Brain microvascular endothelial cell (primary cell): ENCODE results near the gene SAMD4A.
A peak's percentile ranks its signal among the peaks of the same experiment; 100 is the strongest.

Experiments
- DNase-seq: peaks from one replicate; pipeline ENCODE4 v3.0.0-alpha.2; 2020
- H3K27ac ChIP-seq: fragments of 250-450 bp; sonication (Bioruptor Pico); 2 replicates; pipeline ENCODE4 v1.5.1; 2020; ENCODE audit warnings: mild to moderate bottlenecking, moderate library complexity
- H3K27me3 ChIP-seq: fragments of 250-450 bp; sonication (Bioruptor Pico); replicated peaks from 2 replicates; pipeline ENCODE4 v1.5.1; 2020; ENCODE audit warnings: mild to moderate bottlenecking
- H3K36me3 ChIP-seq: fragments of 250-450 bp; sonication (Bioruptor Pico); replicated peaks from 2 replicates; pipeline ENCODE4 v1.5.1; 2020; ENCODE audit warnings: mild to moderate bottlenecking
- H3K4me3 ChIP-seq: 2 replicates; pipeline ENCODE4 v1.5.1; 2011; ENCODE audit warnings: low read depth, mild to moderate bottlenecking, control low read depth, low read length, moderate library complexity
- CTCF ChIP-seq: IDR thresholded peaks from 2 replicates; pipeline ENCODE4 v1.5.1; 2011; ENCODE audit warnings: low read depth, mild to moderate bottlenecking, moderate library complexity, low read length, control low read depth, inconsistent platforms; ENCODE audit errors: missing control alignments
- in situ Hi-C: cut with HindIII; loops from 2 replicates; pipeline ENCODE4 v1.10.0; 2017; ENCODE audit warnings: low sequenced_read_pairs, low pct_ligation_motif_present

The SAMD4A gene

GRCh38 chr14:54652188-54652587 is 85.3 kb downstream of the SAMD4A start:
- H3K4me3 ChIP-seq, result peak overlapping the region; percentile 43
- DNase-seq, result peak; percentile 98
- no peak for TF ChIP-seq CTCF
- no peaks in the 10 kb centered on the region for H3K36me3 ChIP-seq
- in situ Hi-C loops, result no loop called here
- peak overlapping the region; percentile 94 for H3K27ac ChIP-seq
- H3K27me3 ChIP-seq, result no peaks in the 10 kb centered on the region

- TF ChIP-seq CTCF, result no peak
- Histone ChIP-seq H3K27me3 (no peaks in the 10 kb centered on the region), H3K27ac (peak overlapping the region; percentile 94), H3K4me3 (peak overlapping the region; percentile 43), H3K36me3 (no peaks in the 10 kb centered on the region)
- in situ Hi-C loops, result no loop called here
- DNase-seq, result peak; percentile 41
Measured at GRCh38 chr14:54652605-54653052, 85.7 kb downstream of the SAMD4A start.

GRCh38 chr14:54653712-54654469 is 87.0 kb downstream of the SAMD4A start:
- no peak for TF ChIP-seq CTCF
- H3K27me3 ChIP-seq, result no peaks in the 10 kb centered on the region
- peak overlapping the region; percentile 94 for H3K27ac ChIP-seq
- H3K4me3 ChIP-seq, result no peak overlapping the region
- no peaks in the 10 kb centered on the region for H3K36me3 ChIP-seq
- peak; percentile 81 for DNase-seq
- in situ Hi-C loops, result no loop called here

- in situ Hi-C loops, result no loop called here
Measured at GRCh38 chr14:54654605-54655004, 87.7 kb downstream of the SAMD4A start.

GRCh38 chr14:54658836-54659235 is 91.9 kb downstream of the SAMD4A start:
- DNase-seq, result no peak
- in situ Hi-C loops, result no loop called here

More at GRCh38 chr14:54654605-54655004, 87.7 kb downstream of the SAMD4A start:
- no peak for TF ChIP-seq CTCF
- DNase-seq, result no peak
- H3K27ac ChIP-seq, result peak overlapping the region; percentile 94
- H3K36me3 ChIP-seq, result no peaks in the 10 kb centered on the region
- no peak overlapping the region for H3K4me3 ChIP-seq
- no peaks in the 10 kb centered on the region for H3K27me3 ChIP-seq

More at GRCh38 chr14:54658836-54659235, 91.9 kb downstream of the SAMD4A start:
- no peak overlapping the region for H3K4me3 ChIP-seq
- no peak for TF ChIP-seq CTCF
- no peaks in the 10 kb centered on the region for H3K36me3 ChIP-seq
- no peaks in the 10 kb centered on the region for H3K27me3 ChIP-seq
- no peak overlapping the region for H3K27ac ChIP-seq
